ENCODE measurements around the gene MIS18BP1.
"Not testable (repeated sequence)": the region's sequence is repeated elsewhere in the genome, so short reads cannot be mapped to it uniquely, and the experiment has no call there.

Gene MIS18BP1

DNA sequence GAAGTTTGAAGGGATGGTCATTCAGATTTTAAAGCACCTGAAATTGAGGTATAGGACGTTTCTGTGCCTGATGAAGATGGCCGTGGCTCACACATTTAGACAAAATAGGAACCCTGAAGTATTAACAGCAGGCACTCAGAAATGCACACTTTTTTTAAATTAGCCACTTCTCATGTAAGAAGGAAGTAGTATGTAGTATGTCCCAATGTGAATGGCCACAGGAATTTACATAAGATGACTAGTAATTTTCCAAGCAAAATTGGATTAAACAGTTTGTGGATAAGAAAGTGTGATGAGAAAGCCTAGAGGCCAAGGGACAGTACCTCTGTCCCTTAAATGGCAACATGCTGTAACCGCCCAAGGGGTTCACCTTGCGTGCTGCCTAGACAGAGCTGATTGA is 1.8 kb upstream of the MIS18BP1 start:
- Mint-ChIP-seq H3K36me3 (peaks cover 1 to 13% of the 10 kb centered on the region in 2 donors), H3K27ac (peak overlapping the region; percentile 25), H3K27me3 (no peaks in the 10 kb centered on the region), H3K4me3 (no peak overlapping the region), H3K9me3 (peaks cover 22 to 29% of the 10 kb centered on the region in 2 donors), H3K4me1 (peaks cover 5 to 18% of the 10 kb centered on the region in 2 donors)
- ATAC-seq (replicated peaks) (no peak), DNase-seq (no peak)

DNA sequence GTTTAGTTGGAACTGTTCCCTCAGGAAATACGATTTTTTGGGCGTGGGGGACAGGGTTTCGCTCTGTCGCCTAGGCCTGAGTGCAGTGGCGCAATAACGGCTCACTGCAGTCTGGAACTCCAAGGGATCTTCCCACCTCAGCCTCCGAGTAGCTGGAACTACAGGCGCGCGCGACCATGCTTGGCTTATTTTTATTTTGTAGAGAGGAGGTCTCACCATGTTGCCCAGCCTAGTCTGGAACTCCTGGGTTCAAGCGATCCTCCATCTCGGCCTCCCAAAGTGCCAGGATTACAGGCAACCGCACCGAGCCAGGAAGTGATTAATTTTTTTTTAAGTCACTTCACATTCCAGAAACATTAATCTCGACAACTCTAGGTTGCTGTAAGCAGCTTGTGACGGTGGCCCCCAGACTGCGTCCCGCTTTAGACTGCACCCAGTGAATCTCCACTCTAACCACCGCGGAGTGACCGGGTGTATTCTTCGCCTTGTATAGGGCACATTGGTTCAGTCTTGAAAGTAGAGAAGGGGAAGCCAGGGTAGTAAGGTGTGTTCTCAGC is 830 bp upstream of the MIS18BP1 start:
- H3K9me3 Mint-ChIP-seq, result peaks cover 15 to 20% of the 10 kb centered on the region in 2 donors
- peaks cover 1 to 9% of the 10 kb centered on the region in 2 donors for H3K36me3 Mint-ChIP-seq
- peaks cover 5 to 18% of the 10 kb centered on the region in 2 donors for H3K4me1 Mint-ChIP-seq
- H3K4me3 Mint-ChIP-seq, result peak overlapping the region; percentile 87 to 97
- ATAC-seq (replicated peaks), result no peak
- peak overlapping the region; percentile 98 for H3K27ac Mint-ChIP-seq
- no peak for DNase-seq
- H3K27me3 Mint-ChIP-seq, result no peaks in the 10 kb centered on the region

DNA sequence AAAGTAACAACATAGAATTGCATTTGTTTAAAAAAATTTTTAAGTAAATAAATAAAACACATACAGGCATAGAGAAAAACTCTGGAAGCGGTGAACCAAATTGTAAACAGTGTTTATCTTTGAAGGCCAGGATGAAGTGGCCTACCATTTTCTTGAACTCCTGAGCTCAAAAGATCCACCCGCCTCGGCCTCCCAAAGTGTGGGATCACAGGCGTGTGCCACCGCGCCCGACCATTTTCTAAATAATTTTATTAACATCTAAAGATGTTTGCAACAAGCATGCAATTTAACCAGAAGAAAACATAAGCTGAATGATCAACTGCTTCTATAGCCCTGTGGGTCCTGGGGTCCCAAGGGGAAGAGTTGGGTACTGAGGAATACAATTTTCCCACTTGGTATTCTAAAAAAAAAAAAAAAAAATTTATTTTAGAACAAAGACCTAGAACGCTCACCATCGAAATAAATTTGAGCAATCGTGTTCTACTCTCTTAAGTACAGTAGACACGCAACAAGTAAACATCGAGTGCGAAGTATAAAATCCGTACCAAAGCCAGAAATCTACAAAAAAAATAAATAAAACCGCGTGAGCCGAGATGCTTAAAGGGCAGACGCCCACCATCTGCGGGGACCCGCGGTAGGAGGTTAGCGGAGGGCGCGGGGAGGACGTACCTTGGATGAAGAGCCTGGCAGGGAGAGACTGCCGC is 484 bp downstream of the MIS18BP1 start:
- Mint-ChIP-seq H3K27ac (peak overlapping the region; percentile 98), H3K9me3 (peaks cover 5 to 8% of the 10 kb centered on the region in 2 donors), H3K36me3 (no peaks in the 10 kb centered on the region), H3K4me3 (peak overlapping the region; percentile 87 to 97), H3K27me3 (no peaks in the 10 kb centered on the region), H3K4me1 (peaks cover 5 to 18% of the 10 kb centered on the region in 2 donors)
- no peak for DNase-seq
- ATAC-seq (replicated peaks), result no peak

DNA sequence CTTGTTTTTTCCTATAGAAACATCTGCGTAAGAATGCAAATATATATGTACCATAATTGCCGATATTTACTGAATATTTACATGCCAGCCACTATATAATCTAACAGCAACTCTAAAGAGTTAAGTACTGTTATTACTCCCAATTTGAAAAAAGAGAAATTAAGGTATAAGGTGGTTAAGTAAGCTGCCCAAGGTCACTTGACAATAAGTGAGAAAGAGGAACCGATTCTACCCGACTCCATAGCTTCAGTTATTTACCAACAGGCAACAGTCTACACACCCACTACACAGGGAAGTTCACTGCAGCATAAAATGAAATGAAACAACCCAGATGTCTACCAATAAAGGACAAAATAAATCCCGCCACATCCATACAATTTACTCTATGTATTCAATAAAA is 1.1 kb downstream of the MIS18BP1 start:
- Mint-ChIP-seq H3K9me3 (peaks cover 2 to 4% of the 10 kb centered on the region in 2 donors), H3K4me3 (peak overlapping the region; percentile 78), H3K27me3 (no peaks in the 10 kb centered on the region), H3K36me3 (no peaks in the 10 kb centered on the region), H3K4me1 (peaks cover 5 to 18% of the 10 kb centered on the region in 2 donors), H3K27ac (peak overlapping the region; percentile 65)
- peak; percentile 24 for DNase-seq
- ATAC-seq (replicated peaks), result peak; percentile 72

DNA sequence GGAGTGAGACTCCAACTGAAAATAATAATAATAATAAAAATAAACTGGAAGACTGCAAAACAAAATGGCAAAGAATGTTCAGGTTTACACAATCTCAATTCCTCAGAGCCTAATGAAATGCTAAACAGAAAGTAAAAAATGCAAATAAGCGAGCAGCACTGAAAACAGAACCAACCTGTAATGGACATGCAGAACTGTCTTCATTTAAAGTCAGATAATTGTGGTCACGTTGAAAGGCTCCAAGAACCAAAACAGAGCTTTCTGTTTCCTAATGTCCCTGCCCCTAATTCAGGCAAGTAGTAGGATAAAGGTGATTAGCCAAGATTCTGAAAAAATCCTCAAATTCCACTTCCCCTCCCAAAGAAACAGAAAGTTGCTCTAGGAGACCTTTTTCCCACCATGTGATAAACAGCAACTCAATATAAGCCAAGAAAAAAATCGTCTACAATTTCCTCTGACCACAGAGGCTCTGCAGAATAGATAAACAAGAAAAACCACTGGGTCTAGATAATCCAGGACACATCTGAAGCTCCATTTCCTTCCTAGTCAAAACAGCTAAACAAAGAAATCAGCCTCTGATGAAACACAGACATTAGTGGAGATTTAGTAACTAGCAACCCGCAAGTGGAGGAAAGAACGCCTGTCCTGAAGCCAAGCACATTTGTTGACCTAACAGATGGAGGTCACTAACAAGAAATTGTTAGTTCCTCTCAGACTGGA is 3.0 kb downstream of the MIS18BP1 start:
- Mint-ChIP-seq H3K9me3 (no peaks in the 10 kb centered on the region), H3K4me1 (peaks cover 5 to 18% of the 10 kb centered on the region in 2 donors), H3K4me3 (peak overlapping the region; percentile 41 to 65), H3K27ac (peak overlapping the region; percentile 72), H3K36me3 (no peaks in the 10 kb centered on the region), H3K27me3 (no peaks in the 10 kb centered on the region)
- ATAC-seq (replicated peaks) (no peak), DNase-seq (no peak)

DNA sequence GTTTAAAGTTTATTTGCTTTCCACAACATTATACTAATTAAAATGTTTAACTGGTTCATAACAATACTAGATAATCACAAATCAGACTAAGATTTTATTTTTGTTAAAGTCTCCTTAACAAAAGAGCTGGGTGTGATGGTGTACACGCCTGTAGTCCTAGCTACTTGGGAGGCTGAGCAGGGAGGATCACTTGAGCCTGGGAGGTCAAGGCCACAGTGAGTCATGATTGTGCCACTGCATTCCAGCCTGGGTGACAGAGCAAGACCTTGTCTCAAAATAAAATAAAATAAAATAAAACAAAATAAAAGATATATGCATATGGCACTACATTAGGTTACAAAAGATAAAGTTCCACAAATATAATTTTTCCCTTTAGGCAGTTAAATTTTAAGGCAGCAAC is 5.6 kb downstream of the MIS18BP1 start:
- Mint-ChIP-seq H3K27ac (no peak overlapping the region), H3K4me3 (no peak overlapping the region), H3K4me1 (peaks cover 5 to 18% of the 10 kb centered on the region in 2 donors), H3K36me3 (no peaks in the 10 kb centered on the region), H3K9me3 (no peaks in the 10 kb centered on the region), H3K27me3 (no peaks in the 10 kb centered on the region)
- ATAC-seq (replicated peaks) (no peak), DNase-seq (no peak)

DNA sequence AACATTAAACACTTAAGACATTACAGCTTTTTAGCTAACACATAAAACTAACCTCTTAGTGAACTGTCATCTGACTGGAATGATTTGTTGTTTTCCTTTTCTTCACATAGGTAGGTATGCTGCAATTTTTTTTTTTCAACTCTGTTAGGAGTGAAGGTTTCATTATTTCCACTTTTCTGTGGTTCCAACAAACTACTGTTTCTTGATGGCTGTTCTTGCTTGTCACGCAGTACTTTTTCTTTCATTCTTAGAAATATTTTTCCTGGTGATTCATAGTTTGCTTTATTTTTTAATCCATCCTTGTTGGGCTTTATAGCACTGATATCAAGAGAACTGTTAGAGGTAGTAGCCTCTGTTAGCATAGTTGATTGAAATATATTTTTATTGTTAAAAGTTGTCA is 6.3 kb downstream of the MIS18BP1 start:
- H3K27me3 Mint-ChIP-seq, result no peaks in the 10 kb centered on the region
- peaks cover 0 to 1% of the 10 kb centered on the region in 2 donors for H3K36me3 Mint-ChIP-seq
- H3K27ac Mint-ChIP-seq, result no peak overlapping the region
- H3K9me3 Mint-ChIP-seq, result no peaks in the 10 kb centered on the region
- ATAC-seq (replicated peaks) (peak in 1 of 2 donors; percentile 47), DNase-seq (no peak)
- H3K4me3 Mint-ChIP-seq, result no peak overlapping the region
- H3K4me1 Mint-ChIP-seq, result peaks cover 5 to 16% of the 10 kb centered on the region in 2 donors

DNA sequence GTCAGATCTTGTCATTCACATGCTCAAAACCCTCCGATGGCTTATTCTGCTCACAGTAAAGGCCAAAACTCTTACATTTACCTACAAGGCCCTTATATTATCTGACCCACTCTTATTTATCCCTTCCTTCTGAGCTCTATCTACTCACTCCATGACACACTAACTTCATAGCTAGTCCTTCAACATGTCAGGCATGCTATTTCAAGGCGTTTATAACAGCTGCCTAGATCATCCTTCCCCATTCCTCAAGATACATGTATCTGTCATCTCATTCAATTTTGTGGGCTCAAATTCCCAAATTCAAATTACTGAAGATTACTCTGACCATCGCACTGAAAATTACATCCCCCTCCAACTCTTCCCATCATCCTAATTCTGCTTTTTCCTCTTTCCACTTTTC is 6.9 kb downstream of the MIS18BP1 start:
- Mint-ChIP-seq H3K27me3 (no peaks in the 10 kb centered on the region), H3K27ac (no peak overlapping the region), H3K4me1 (peaks cover 5 to 11% of the 10 kb centered on the region in 2 donors), H3K36me3 (peaks cover 0 to 5% of the 10 kb centered on the region in 2 donors), H3K9me3 (no peaks in the 10 kb centered on the region), H3K4me3 (no peak overlapping the region)
- DNase-seq (no peak), ATAC-seq (replicated peaks) (no peak)

DNA sequence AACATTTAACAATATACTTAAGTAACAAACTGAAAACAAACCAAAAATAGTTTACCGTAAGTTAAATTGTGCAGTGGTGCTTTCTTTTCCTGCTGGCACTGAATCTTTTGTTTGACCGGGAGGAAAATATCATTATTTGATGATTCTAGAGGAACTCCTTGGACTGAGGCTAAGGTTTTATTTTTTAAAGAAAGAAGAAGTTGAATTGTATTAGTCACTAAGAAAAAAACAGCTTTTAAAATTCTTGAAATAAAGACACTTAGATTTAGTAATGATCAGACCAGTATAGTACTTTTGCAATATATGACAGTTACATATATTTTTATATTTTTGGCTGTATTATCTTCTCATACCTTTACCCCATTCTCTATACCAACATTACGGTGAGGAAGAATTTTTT is 10.3 kb downstream of the MIS18BP1 start:
- Mint-ChIP-seq H3K4me1 (no peaks in the 10 kb centered on the region), H3K4me3 (no peak overlapping the region)
- ATAC-seq (replicated peaks), result no peak

DNA sequence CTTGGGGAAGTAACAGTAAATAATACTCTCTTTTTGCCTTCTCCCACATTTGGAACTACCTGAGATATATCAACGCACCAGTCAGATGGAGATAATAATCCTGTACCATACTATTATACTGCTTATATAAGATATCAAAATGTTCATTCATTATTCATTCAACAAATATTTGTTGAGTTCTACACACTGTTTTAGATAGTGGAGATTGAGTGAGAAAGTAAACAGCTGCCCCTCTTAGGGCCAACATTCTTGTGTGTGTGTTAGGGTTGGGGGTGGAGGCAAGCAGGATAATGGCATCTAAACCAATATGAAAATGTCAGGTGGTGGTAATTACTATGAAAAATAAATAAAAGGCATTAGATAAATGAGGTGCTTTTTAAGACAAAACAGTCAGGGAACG is 14.0 kb downstream of the MIS18BP1 start:
- Mint-ChIP-seq H3K27me3 (no peaks in the 10 kb centered on the region), H3K27ac (no peak overlapping the region), H3K36me3 (peaks cover 11 to 20% of the 10 kb centered on the region in 2 donors), H3K9me3 (no peaks in the 10 kb centered on the region), H3K4me3 (no peak overlapping the region), H3K4me1 (peaks cover 0 to 3% of the 10 kb centered on the region in 2 donors)
- no peak for DNase-seq
- ATAC-seq (replicated peaks), result no peak

More for the DNA sequence above, 10.3 kb downstream of the MIS18BP1 start:
- Mint-ChIP-seq H3K36me3 (peaks cover 5 to 13% of the 10 kb centered on the region in 2 donors), H3K27me3 (no peaks in the 10 kb centered on the region), H3K9me3 (no peaks in the 10 kb centered on the region), H3K27ac (no peak overlapping the region)
- DNase-seq, result no peak

DNA sequence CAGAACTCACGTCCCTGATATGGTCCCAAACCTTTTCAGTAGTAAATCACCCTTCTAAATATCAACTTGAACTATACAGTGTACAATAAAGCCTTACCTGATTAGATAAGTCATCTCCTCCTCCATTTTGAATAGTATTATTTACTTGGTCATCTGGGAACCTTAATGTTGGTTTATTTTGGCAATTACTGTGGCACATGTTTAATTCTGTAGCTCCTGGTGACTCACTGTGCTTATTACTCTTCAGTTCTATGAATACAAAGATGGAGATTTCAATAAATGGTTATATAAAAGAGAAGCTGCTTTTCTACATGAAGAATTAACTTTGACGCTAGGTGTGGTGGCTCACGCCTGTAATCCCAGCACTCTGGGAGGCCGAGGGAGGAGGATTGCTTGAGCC is 25.4 kb downstream of the MIS18BP1 start:
- H3K4me3 Mint-ChIP-seq, result no peak overlapping the region

DNA sequence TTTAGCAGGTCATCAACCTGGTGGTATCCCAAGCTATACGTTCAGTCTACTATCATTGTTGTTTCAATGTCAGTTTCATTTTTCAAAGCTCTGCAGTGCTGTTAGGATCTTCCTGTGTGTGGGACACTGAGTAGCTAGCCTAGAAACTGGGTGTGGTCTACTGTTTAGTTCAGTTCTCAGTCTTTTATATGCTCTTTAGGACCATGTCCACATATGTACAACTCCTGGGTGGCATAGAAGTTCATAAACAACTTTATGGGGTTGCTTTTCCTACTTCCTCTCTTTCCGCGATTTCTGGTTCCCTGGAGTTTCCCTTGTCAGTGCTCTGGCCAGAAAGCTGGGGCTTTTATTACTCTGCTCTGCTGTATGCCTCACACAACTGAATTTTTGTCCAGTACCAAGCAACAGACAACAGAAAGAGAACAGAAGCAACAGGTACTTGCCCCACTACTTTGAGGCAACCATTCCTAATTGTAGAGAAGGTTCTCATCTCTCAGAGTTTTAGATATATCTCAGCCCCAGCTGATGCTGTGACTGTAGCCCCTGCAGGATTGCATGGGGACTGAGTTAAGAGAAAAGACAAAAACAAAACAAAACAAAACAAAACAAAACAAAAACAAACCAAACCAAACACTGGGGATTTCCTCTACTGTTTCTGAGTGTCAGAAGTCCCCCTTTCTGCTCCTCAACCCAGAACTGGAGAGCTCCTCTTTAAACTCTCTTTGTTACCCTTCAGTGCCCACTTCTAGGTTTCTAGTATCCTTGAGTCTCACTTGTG is 30.3 kb downstream of the MIS18BP1 start:
- no peaks in the 10 kb centered on the region for H3K27me3 Mint-ChIP-seq
- H3K4me3 Mint-ChIP-seq, result no peak overlapping the region
- ATAC-seq (replicated peaks) (no peak), DNase-seq (no peak)
- peaks cover 28 to 33% of the 10 kb centered on the region in 2 donors for H3K36me3 Mint-ChIP-seq
- H3K4me1 Mint-ChIP-seq, result no peaks in the 10 kb centered on the region
- no peak overlapping the region for H3K27ac Mint-ChIP-seq
- H3K9me3 Mint-ChIP-seq, result no peaks in the 10 kb centered on the region

More for the DNA sequence above, 25.4 kb downstream of the MIS18BP1 start:
- Mint-ChIP-seq H3K27me3 (no peaks in the 10 kb centered on the region), H3K27ac (peak overlapping the region; percentile 37), H3K9me3 (no peaks in the 10 kb centered on the region), H3K4me1 (no peaks in the 10 kb centered on the region), H3K36me3 (peaks cover 34 to 49% of the 10 kb centered on the region in 2 donors)
- DNase-seq (no peak), ATAC-seq (replicated peaks) (no peak)

DNA sequence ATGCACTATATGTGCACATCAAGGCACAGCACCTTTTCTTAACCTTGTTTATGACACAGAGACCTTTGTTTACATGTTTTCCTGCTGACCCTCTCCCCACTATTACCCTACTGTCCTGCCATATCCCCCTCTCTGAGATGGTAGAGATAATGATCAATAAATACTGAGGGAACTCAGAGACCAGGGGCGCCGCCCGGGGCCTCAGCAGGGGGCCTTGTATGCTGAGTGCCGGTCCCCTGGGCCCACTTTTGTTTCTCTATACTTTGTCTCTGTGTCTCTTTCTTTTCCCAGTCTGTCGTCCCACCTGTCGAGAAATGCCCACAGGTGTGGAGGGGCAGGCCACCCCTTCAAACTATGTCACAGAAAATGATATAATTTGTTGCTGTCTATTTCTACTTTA is 38.7 kb downstream of the MIS18BP1 start:
- not testable (repeated sequence) for H3K9me3 Mint-ChIP-seq; H3K27me3 Mint-ChIP-seq; H3K27ac Mint-ChIP-seq; H3K4me3 Mint-ChIP-seq; DNase-seq; ATAC-seq (replicated peaks); H3K4me1 Mint-ChIP-seq
- H3K36me3 Mint-ChIP-seq, result peaks cover 25 to 27% of the 10 kb centered on the region in 2 donors

DNA sequence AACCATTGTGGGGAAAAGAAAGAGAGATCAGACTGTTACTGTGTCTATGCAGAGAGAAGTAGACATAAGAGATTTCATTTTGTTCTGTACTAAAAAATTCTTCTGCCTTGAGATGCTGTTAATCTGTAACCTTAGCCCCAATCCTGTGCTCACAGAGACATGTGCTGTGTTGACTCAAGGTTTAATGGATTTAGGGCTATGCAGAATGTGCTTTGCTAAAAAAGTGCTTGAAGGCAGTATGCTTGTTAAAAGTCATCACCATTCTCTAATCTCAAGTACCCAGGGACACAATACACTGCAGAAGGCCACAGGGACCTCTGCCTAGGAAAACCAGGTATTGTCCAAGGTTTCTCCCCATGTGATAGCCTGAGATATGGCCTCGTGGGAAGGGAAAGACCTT is 39.3 kb downstream of the MIS18BP1 start:
- not testable (repeated sequence) for H3K4me1 Mint-ChIP-seq; DNase-seq; H3K9me3 Mint-ChIP-seq; H3K27me3 Mint-ChIP-seq; ATAC-seq (replicated peaks); H3K27ac Mint-ChIP-seq; H3K4me3 Mint-ChIP-seq
- peaks cover 27 to 28% of the 10 kb centered on the region in 2 donors for H3K36me3 Mint-ChIP-seq

Data from stimulated activated naive B cell treated with anti-CD40 and anti-IgM and Interleukin-4, amounts not matched to agents 10 μg/mL and 1 μg/mL and 100 μg/mL, for 72 hours (primary cell).